B cell (primary cell): ENCODE measurements around the gene C12orf57. TPM values are rescaled to one million over a fixed set of nuclear protein-coding genes. Genes with fewer than 3 reads are reported as not detected.
A peak's percentile ranks its signal among the peaks of the same experiment; 100 is the strongest.

ENCODE experiments used
- ATAC-seq: fragments of 200-7000 bp; cut with Tn5 transposase; one replicate; pipeline ENCODE4 v1.10.0; 2021; ENCODE audit warnings: low read depth, mild to moderate bottlenecking, moderate number of reproducible peaks, moderate library complexity
- CTCF ChIA-PET: fragments of 350-600 bp; sonication (Branson Sonifier 250); formaldehyde crosslinking; loops from one replicate; lab custom pipeline; 2021; ENCODE audit warnings: antibody characterized with exemption, inconsistent platforms; lab: Charles Lee
- POLR2A ChIA-PET: fragments of 350-600 bp; sonication (Branson Sonifier 250); formaldehyde crosslinking; loops from one replicate; lab custom pipeline; 2021; ENCODE audit warnings: antibody characterized with exemption; lab: Charles Lee
- DNase-seq: peaks from one replicate; pipeline ENCODE4 v3.0.0; 2013
- H2AFZ ChIP-seq: 2 replicates; pipeline ENCODE4 v1.6.1; 2012; ENCODE audit warnings: mild to moderate bottlenecking, low read depth, low read length; ENCODE audit not compliant: insufficient read depth, poor library complexity, severe bottlenecking
- H3K27ac ChIP-seq, 2 donors: 1 replicate in 1 of 2; 2 replicates in 1 of 2; pipeline ENCODE4 v1.5.1; 2012 to 2013; ENCODE audit warnings: low read length in 2 of 2, mild to moderate bottlenecking in 2 of 2, moderate library complexity in 1 of 2
- H3K27me3 ChIP-seq, 4 experiments: fragments of 200-600 bp in 1 of 4; sonication (generic) in 1 of 4; replicated peaks in 1 of 4; 1 replicate in 2 of 4; 2 replicates in 2 of 4; pipeline versions ENCODE4 v1.6.1 to v1.7.0; 2013 to 2016; ENCODE audit warnings: low read length in 3 of 4, mild to moderate bottlenecking in 2 of 4, mixed read lengths in 1 of 4, moderate library complexity in 1 of 4; ENCODE audit not compliant: insufficient read depth in 4 of 4, control insufficient read depth in 3 of 4; ENCODE audit errors: control extremely low read depth in 1 of 4
- H3K36me3 ChIP-seq, 2 experiments: replicated peaks in 1 of 2; 1 replicate in 1 of 2; 2 replicates in 1 of 2; pipeline versions ENCODE4 v1.6.1 to v1.7.1; 2013; ENCODE audit warnings: low read length in 1 of 2; ENCODE audit not compliant: insufficient read depth in 2 of 2, control insufficient read depth in 1 of 2; ENCODE audit errors: control extremely low read depth in 1 of 2, extremely low read depth in 1 of 2
- H3K4me1 ChIP-seq, 2 donors: fragments of 200-600 bp in 1 of 2; sonication (generic) in 1 of 2; 1 replicate in 1 of 2; 2 replicates in 1 of 2; pipeline versions ENCODE4 v1.5.1 to v1.6.1; 2013 to 2017; ENCODE audit warnings: low read length in 2 of 2; ENCODE audit not compliant: control insufficient read depth in 2 of 2, insufficient read depth in 2 of 2
- H3K4me2 ChIP-seq: replicated peaks from 2 replicates; pipeline ENCODE3; 2012; ENCODE audit warnings: mild to moderate bottlenecking, low read depth, low read length; ENCODE audit not compliant: poor library complexity, severe bottlenecking
- H3K4me3 ChIP-seq, 5 experiments: fragments of 200-600 bp in 1 of 5; sonication (generic) in 1 of 5; 1 replicate in 3 of 5; 2 replicates in 2 of 5; pipeline versions ENCODE4 v1.5.1 to v1.7.0; 2011 to 2016; ENCODE audit warnings: low read length in 4 of 5, mild to moderate bottlenecking in 4 of 5, low read depth in 2 of 5, control low read depth in 1 of 5, moderate library complexity in 1 of 5; ENCODE audit not compliant: insufficient read depth in 1 of 5; ENCODE audit errors: control extremely low read depth in 1 of 5, extremely low read depth in 1 of 5
- H3K79me2 ChIP-seq: fragments of 200-600 bp; sonication (generic); one replicate; pipeline ENCODE4 v1.6.0; 2016; ENCODE audit warnings: low read length; ENCODE audit not compliant: control insufficient read depth, insufficient read depth
- H3K9ac ChIP-seq: fragments of 200-600 bp; sonication (generic); 2 replicates; pipeline ENCODE4 v1.6.1; 2017; ENCODE audit warnings: mild to moderate bottlenecking, low read length, moderate library complexity
- H3K9me3 ChIP-seq, 3 donors: one replicate each; pipeline versions ENCODE4 v1.6.1 to v1.7.1; 2013; ENCODE audit warnings: low read length in 2 of 3; ENCODE audit not compliant: control insufficient read depth in 2 of 3, insufficient read depth in 1 of 3; ENCODE audit errors: control extremely low read depth in 1 of 3
- H4K20me1 ChIP-seq: 2 replicates; pipeline ENCODE4 v1.6.0; 2012; ENCODE audit warnings: mild to moderate bottlenecking, low read length; ENCODE audit not compliant: insufficient read depth, control insufficient read depth, poor library complexity, severe bottlenecking
- H3K27ac Mint-ChIP-seq: one replicate; pipeline ENCODE4 v1.8.0; 2021; ENCODE audit warnings: mixed read lengths
- H3K27me3 Mint-ChIP-seq: one replicate; pipeline ENCODE4 v1.8.0; 2021; ENCODE audit warnings: mixed read lengths
- H3K4me1 Mint-ChIP-seq: one replicate; pipeline ENCODE4 v1.8.0; 2021; ENCODE audit warnings: mixed read lengths
- H3K4me3 Mint-ChIP-seq: one replicate; pipeline ENCODE4 v1.8.0; 2021; ENCODE audit warnings: mixed read lengths
- H3K9me3 Mint-ChIP-seq: one replicate; pipeline ENCODE4 v1.8.0; 2022; ENCODE audit warnings: mixed read lengths; ENCODE audit not compliant: insufficient read depth
- EZH2 ChIP-seq: IDR thresholded peaks from 2 replicates; pipeline ENCODE4 v1.6.1; 2012; ENCODE audit warnings: borderline replicate concordance, low read depth, mild to moderate bottlenecking, moderate library complexity, low read length; ENCODE audit not compliant: insufficient read depth, poor library complexity, severe bottlenecking
- WGBS: methylation state at CpG from one replicate; pipeline ENCODE4 v1.1.5; 2013; ENCODE audit warnings: missing lambda C conversion rate; ENCODE audit not compliant: insufficient coverage; 5-methylcytosine and 5-hydroxymethylcytosine counted together
- intact Hi-C: fragments of 100-400 bp; cut with micrococcal nuclease; formaldehyde crosslinking; loops from one replicate; pipeline ENCODE4 v1.10.0; 2022
- polyA plus RNA-seq: library from polyadenylated mRNA; depleted of rRNA; stranded (reverse); fragments of >200 nt; gene quantifications from 2 replicates; pipeline ENCODE4 v1.2.3, GENCODE V29; 2012
- total RNA-seq, 2 donors: library from RNA; stranded (reverse); fragments of 120-200 nt in 1 of 2; gene quantifications; 1 replicate in 1 of 2; 2 replicates in 1 of 2; pipeline versions ENCODE4 v1.2.3 to v1.2.4, GENCODE V29; 2013 to 2022
- TF ChIP-seq, protein P1 (sequence below): fragments of 200-600 bp; IDR thresholded peaks from one replicate; pipeline ENCODE4 v1.8.0; 2022; ENCODE audit warnings: antibody characterized with exemption, mild to moderate bottlenecking

The C12orf57 gene
- total and polyA plus RNA-seq, 2 donors (not counting 1 experiment from before 2014, with no cell fraction given), result 90.9 to 460 TPM

DNA sequence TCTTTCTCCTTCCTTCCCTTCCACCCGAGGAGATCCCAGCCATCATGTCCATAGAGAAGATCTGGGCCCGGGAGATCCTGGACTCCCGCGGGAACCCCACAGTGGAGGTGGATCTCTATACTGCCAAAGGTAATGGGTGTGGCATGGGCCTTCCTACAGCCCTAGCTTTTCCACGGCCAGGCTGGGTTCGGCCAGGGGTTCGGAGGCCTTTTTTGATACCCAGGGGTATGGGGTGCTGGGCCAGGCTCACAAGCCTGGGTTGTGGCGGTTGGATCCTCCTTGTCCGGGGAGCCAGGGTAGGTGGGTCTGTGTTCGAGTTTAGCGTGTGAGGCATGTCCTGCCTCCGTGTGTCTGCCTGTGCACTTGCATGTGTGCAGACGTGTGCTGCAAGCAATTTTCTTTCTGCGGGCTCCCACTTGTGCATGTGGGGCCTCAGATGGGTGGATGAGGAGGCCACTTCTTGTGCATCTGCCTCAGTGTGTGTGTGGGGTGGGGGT is 28.0 kb upstream of the C12orf57 start:
- H3K36me3 ChIP-seq, result peaks cover 0 to 4% of the 10 kb centered on the region in 2 experiments
- H3K4me2 ChIP-seq, result peak overlapping the region; percentile 92
- H3K4me1 ChIP-seq, result peaks cover 11 to 19% of the 10 kb centered on the region in 2 donors
- H3K9me3 Mint-ChIP-seq, result no peaks in the 10 kb centered on the region
- H2AFZ ChIP-seq, result no peak overlapping the region
- H3K9ac ChIP-seq, result no peak overlapping the region
- H3K4me3 ChIP-seq, result no peak overlapping the region
- H3K9me3 ChIP-seq, result peaks cover 0 to 3% (median 0%) of the 10 kb centered on the region in 3 donors
- CTCF ChIA-PET, result interaction anchor here (1.0 to 1.8 kb wide), 3 partner anchors 25 to 46 kb away, joined by 3 to 4 read pairs (median 4); partner anchors contain the start of gene SPSB2
- peak overlapping the region; percentile 55 for H3K27ac Mint-ChIP-seq
- ATAC-seq (no peak), DNase-seq (no peak)
- no peaks in the 10 kb centered on the region for H3K27me3 Mint-ChIP-seq
- H3K27ac ChIP-seq, result no peak overlapping the region
- intact Hi-C loops, result no loop called here
- POLR2A ChIA-PET, result no interaction called here
- 96% methylated on average over 11 of the region's 14 CpGs for WGBS
- no peaks in the 10 kb centered on the region for H3K79me2 ChIP-seq
- no peaks in the 10 kb centered on the region for H4K20me1 ChIP-seq
- peaks cover 25% of the 10 kb centered on the region for H3K4me1 Mint-ChIP-seq
- TF ChIP-seq EZH2, result no peak
- TF ChIP-seq, protein P1, sequence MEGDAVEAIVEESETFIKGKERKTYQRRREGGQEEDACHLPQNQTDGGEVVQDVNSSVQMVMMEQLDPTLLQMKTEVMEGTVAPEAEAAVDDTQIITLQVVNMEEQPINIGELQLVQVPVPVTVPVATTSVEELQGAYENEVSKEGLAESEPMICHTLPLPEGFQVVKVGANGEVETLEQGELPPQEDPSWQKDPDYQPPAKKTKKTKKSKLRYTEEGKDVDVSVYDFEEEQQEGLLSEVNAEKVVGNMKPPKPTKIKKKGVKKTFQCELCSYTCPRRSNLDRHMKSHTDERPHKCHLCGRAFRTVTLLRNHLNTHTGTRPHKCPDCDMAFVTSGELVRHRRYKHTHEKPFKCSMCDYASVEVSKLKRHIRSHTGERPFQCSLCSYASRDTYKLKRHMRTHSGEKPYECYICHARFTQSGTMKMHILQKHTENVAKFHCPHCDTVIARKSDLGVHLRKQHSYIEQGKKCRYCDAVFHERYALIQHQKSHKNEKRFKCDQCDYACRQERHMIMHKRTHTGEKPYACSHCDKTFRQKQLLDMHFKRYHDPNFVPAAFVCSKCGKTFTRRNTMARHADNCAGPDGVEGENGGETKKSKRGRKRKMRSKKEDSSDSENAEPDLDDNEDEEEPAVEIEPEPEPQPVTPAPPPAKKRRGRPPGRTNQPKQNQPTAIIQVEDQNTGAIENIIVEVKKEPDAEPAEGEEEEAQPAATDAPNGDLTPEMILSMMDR, result no peak
- peak overlapping the region; percentile 67 for H3K4me3 Mint-ChIP-seq
- H3K27me3 ChIP-seq, result peaks cover 0 to 10% (median 1%) of the 10 kb centered on the region in 4 experiments

GRCh38 chr12:6916426-6917200 is 27.2 kb upstream of the C12orf57 start:
- Histone ChIP-seq H3K4me2 (no peak overlapping the region), H2AFZ (no peak overlapping the region), H3K4me3 (no peak overlapping the region), H4K20me1 (no peaks in the 10 kb centered on the region), H3K79me2 (no peaks in the 10 kb centered on the region), H3K27me3 (peaks cover 0 to 10% (median 1%) of the 10 kb centered on the region in 4 experiments), H3K27ac (no peak overlapping the region), H3K4me1 (peaks cover 14 to 24% of the 10 kb centered on the region in 2 donors), H3K9ac (no peak overlapping the region), H3K36me3 (peaks cover 0 to 4% of the 10 kb centered on the region in 2 experiments), H3K9me3 (peaks cover 0 to 3% (median 0%) of the 10 kb centered on the region in 3 donors)
- ATAC-seq, result no peak
- TF ChIP-seq, protein P1, result no peak
- no peak for TF ChIP-seq EZH2
- WGBS, result 99% methylated on average over 8 of the region's 11 CpGs
- ChIA-PET POLR2A (no interaction called here), CTCF (interaction anchor here (0.6 to 1.8 kb wide), 5 partner anchors 9 to 47 kb away, joined by 3 to 4 read pairs (median 3); partner anchors contain the start of gene SPSB2)
- Mint-ChIP-seq H3K27me3 (no peaks in the 10 kb centered on the region), H3K27ac (no peak overlapping the region), H3K4me1 (peaks cover 28% of the 10 kb centered on the region), H3K9me3 (no peaks in the 10 kb centered on the region), H3K4me3 (peak overlapping the region; percentile 47)
- DNase-seq, result no peak
- intact Hi-C loops, result no loop called here
